ENCODE data around the gene SLC37A1. TPM values are rescaled to one million over a fixed set of nuclear protein-coding genes. Genes with fewer than 3 reads are reported as not detected.

The SLC37A1 gene
- total RNA-seq, 1 donor from 2014 or later, result 4.8 TPM

DNA sequence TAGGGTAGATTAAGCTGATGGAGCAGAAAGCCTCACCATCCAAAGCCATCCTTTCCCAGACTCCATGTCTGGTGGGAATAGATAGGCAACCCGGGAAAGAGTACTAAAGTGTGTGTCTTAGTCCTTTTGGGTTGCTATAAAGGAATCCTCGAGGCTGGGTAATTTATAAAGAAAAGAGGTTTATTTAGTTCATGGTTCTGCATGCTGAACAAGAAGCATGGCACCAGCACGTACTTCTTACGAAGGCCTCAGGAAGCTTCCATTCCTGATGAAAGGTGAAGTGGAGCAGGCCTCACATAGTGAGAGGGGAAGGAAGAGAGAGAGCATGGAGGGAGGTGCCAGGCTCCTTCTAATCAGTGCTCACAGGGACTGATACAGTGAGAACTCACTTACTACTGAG, 6.2 kb upstream of the SLC37A1 start:
- Mint-ChIP-seq H3K4me3 (ENCODE audit: unreplicated experiment) (no peak overlapping the region), H3K36me3 (ENCODE audit: low read depth) (no peaks in the 10 kb centered on the region)
- TF ChIP-seq, protein P1, sequence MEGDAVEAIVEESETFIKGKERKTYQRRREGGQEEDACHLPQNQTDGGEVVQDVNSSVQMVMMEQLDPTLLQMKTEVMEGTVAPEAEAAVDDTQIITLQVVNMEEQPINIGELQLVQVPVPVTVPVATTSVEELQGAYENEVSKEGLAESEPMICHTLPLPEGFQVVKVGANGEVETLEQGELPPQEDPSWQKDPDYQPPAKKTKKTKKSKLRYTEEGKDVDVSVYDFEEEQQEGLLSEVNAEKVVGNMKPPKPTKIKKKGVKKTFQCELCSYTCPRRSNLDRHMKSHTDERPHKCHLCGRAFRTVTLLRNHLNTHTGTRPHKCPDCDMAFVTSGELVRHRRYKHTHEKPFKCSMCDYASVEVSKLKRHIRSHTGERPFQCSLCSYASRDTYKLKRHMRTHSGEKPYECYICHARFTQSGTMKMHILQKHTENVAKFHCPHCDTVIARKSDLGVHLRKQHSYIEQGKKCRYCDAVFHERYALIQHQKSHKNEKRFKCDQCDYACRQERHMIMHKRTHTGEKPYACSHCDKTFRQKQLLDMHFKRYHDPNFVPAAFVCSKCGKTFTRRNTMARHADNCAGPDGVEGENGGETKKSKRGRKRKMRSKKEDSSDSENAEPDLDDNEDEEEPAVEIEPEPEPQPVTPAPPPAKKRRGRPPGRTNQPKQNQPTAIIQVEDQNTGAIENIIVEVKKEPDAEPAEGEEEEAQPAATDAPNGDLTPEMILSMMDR (IDR thresholded peaks at IDR 0.05), result no peak

DNA sequence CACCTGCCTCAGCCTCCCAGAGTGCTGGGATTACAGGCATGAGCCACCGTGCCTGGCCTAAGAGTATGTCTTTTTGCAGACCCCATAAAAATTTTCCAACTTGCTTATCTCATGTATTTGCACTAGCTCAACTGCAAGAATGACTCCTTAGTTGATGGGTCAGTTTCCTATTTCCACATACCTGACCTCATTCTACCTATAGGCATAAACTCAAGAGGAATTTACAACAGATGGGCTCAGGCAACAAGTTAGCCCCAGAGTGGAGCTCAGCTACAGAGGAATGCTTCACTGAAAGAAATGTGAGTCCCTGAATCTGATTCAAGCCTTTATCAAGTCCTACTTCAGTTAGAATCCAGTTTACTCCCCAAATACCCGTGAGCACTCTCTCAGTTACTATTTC, 5.3 kb upstream of the SLC37A1 start:
- H3K4me3 Mint-ChIP-seq (ENCODE audit: unreplicated experiment), result no peak overlapping the region
- no peak overlapping the region for H3K27ac Mint-ChIP-seq (ENCODE audit: unreplicated experiment)
- DNase-seq (ENCODE audit: low spot score), result no peak
- peaks cover 6% of the 10 kb centered on the region for H3K27me3 Mint-ChIP-seq (ENCODE audit: low read depth)
- H3K36me3 Mint-ChIP-seq (ENCODE audit: low read depth), result no peaks in the 10 kb centered on the region
- TF ChIP-seq, protein P1 (IDR thresholded peaks at IDR 0.05), result no peak
- no peaks in the 10 kb centered on the region for H3K9me3 Mint-ChIP-seq (ENCODE audit: low read depth)
- no peaks in the 10 kb centered on the region for H3K4me1 Mint-ChIP-seq (ENCODE audit: low read depth)

More for the DNA sequence above, 6.2 kb upstream of the SLC37A1 start:
- H3K4me1 Mint-ChIP-seq (ENCODE audit: low read depth), result no peaks in the 10 kb centered on the region
- H3K9me3 Mint-ChIP-seq (ENCODE audit: low read depth), result no peaks in the 10 kb centered on the region
- no peak for DNase-seq (ENCODE audit: low spot score)
- peaks cover 6% of the 10 kb centered on the region for H3K27me3 Mint-ChIP-seq (ENCODE audit: low read depth)
- no peak overlapping the region for H3K27ac Mint-ChIP-seq (ENCODE audit: unreplicated experiment)

DNA sequence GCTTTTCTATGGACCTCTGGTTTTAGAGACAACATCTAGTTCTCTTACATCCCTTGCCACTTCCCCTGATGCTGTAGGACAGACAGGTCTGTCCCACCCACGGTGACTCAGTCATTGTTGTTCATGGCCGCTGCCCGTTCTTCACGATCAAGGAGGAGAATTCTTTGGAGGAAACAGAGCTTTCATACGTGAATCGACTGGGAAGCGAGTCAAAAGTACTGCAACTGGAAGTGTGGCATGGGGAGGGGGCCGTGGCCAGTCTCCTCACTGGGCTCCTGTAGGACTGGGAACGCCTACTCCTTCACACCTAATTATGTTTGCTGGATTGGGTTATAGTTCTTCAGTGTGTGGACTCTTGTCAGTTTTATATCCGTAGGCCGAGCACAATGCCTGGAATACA, 4.4 kb upstream of the SLC37A1 start:
- no peak overlapping the region for H3K27ac Mint-ChIP-seq (ENCODE audit: unreplicated experiment)
- peak; percentile 32 for DNase-seq (ENCODE audit: low spot score)

DNA sequence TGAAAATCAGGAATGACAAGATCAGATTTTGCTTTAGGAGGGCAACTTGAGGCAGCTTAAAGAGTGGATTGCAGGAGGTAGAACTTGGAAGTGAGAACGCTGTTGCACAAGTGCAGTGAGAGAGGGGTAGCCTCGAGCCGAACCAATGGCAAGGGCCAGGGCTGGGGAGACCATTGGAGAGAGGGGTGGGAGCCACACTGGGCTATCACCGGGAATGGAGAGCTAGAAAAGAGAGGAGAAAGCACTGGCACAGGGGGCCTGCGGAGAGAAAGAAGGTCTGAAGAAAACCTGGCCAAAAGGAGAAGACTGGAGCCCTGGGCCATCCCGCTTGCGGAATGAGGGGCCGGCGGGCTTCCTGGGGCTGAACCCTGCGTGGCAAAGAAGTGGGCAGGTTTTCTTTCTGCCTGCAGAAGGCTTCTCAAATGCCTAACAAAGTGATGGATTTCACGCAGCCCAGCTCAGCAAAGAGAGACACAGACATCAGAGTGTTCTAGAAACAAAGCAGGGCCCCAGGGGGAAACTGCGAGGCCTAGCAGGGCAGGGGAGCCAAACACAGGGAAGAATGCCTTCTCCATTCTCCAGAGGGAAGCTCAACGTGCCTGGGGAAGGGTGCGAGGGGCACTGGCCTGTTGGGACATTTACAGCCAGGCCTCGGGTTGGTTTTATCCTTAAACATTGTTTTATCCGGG, 1.2 kb upstream of the SLC37A1 start:
- H3K27ac Mint-ChIP-seq (ENCODE audit: unreplicated experiment), result no peak overlapping the region
- peak overlapping the region; percentile 70 for H3K4me3 Mint-ChIP-seq (ENCODE audit: unreplicated experiment)

More for the DNA sequence above, 4.4 kb upstream of the SLC37A1 start:
- Mint-ChIP-seq H3K4me3 (ENCODE audit: unreplicated experiment) (no peak overlapping the region), H3K36me3 (ENCODE audit: low read depth) (no peaks in the 10 kb centered on the region), H3K4me1 (ENCODE audit: low read depth) (no peaks in the 10 kb centered on the region), H3K27me3 (ENCODE audit: low read depth) (peaks cover 6% of the 10 kb centered on the region), H3K9me3 (ENCODE audit: low read depth) (no peaks in the 10 kb centered on the region)
- TF ChIP-seq, protein P1 (IDR thresholded peaks at IDR 0.05), result no peak

DNA sequence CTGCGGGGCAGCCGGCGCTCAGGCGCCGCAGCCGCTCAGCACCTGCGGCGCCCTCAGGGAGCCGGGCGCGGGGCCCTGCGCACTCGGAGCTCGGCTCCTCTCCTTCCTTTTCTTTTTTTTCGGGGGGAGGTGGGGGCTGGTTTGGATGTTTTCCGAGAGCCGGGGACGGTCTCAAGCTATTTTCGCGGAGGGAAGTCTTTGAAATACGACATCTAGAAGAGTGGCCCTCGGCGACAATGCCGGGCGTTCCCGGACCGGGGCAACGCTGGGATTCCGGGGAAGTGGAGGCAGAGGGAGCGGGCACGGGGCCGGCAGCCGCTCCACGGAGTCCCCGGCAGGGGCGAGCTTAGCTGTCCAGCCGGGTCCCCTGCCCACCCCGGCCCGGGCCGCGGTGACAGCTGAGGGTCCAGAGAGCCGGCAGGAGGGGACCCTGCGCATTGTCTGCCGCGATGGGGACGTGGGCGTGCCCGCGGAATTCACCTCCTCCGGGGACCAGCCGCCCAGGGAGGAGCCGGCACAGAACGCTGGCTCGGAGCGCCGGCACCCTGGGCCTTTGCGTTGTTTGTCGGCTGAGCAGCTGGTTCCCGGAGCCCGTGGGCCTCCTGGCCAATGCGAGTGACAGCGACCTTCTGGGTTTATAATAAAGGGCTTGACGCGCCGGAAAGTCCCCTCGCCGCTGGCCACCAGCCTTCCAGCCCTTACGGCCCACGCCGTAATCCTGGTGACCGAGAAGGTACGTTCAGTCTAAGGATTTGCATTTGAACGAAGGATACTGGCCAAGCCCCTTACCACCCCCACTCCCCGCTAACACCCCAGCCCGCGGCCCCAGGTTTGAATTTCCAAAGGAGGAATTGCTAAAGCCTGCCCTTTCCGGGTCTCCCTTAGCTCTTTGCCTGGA, 582 bp downstream of the SLC37A1 start:
- DNase-seq (ENCODE audit: low spot score), result no peak
- Mint-ChIP-seq H3K36me3 (ENCODE audit: low read depth) (peaks cover 3% of the 10 kb centered on the region), H3K4me1 (ENCODE audit: low read depth) (peaks cover 47% of the 10 kb centered on the region), H3K27me3 (ENCODE audit: low read depth) (peaks cover 2% of the 10 kb centered on the region), H3K9me3 (ENCODE audit: low read depth) (no peaks in the 10 kb centered on the region), H3K27ac (ENCODE audit: unreplicated experiment) (no peak overlapping the region), H3K4me3 (ENCODE audit: unreplicated experiment) (peak overlapping the region; percentile 77)
- TF ChIP-seq, protein P1 (IDR thresholded peaks at IDR 0.05), result peak; percentile 17

More for the DNA sequence above, 1.2 kb upstream of the SLC37A1 start:
- TF ChIP-seq, protein P1 (IDR thresholded peaks at IDR 0.05), result no peak
- H3K36me3 Mint-ChIP-seq (ENCODE audit: low read depth), result no peaks in the 10 kb centered on the region
- DNase-seq (ENCODE audit: low spot score), result peak; percentile 55
- H3K27me3 Mint-ChIP-seq (ENCODE audit: low read depth), result peaks cover 2% of the 10 kb centered on the region
- peaks cover 31% of the 10 kb centered on the region for H3K4me1 Mint-ChIP-seq (ENCODE audit: low read depth)
- H3K9me3 Mint-ChIP-seq (ENCODE audit: low read depth), result no peaks in the 10 kb centered on the region

All from chondrocyte (in vitro differentiated cells).